GM23248 (cell line): ENCODE data around the gene FOXN1. TPM values are rescaled to one million over a fixed set of nuclear protein-coding genes. Genes with fewer than 3 reads are reported as not detected.

Source experiments
- DNase-seq: peaks from one replicate; pipeline ENCODE4 v3.0.0-alpha.2; 2015
- H2AFZ ChIP-seq: fragments of 200-600 bp; sonication (generic); 2 replicates; pipeline ENCODE4 v1.6.1; 2016; ENCODE audit warnings: antibody characterized with exemption
- H3F3A ChIP-seq: fragments of 200-600 bp; sonication (generic); 2 replicates; pipeline ENCODE4 v1.6.1; 2016; ENCODE audit warnings: mild to moderate bottlenecking, antibody characterized with exemption, mixed run types; ENCODE audit not compliant: insufficient read depth
- H3K27ac ChIP-seq: fragments of 200-600 bp; sonication (generic); 2 replicates; pipeline ENCODE4 v1.5.1; 2016; ENCODE audit warnings: mild to moderate bottlenecking
- H3K27me3 ChIP-seq: fragments of 200-600 bp; sonication (generic); replicated peaks from 2 replicates; pipeline ENCODE4 v1.6.1; 2016; ENCODE audit warnings: mild to moderate bottlenecking; ENCODE audit not compliant: insufficient read depth
- H3K36me3 ChIP-seq: fragments of 200-600 bp; sonication (generic); 2 replicates; pipeline ENCODE4 v1.6.1; 2016; ENCODE audit warnings: low read depth, mild to moderate bottlenecking
- H3K4me1 ChIP-seq: fragments of 200-600 bp; sonication (generic); 2 replicates; pipeline ENCODE4 v1.6.1; 2016; ENCODE audit warnings: mild to moderate bottlenecking; ENCODE audit not compliant: insufficient read depth
- H3K4me2 ChIP-seq: fragments of 200-600 bp; sonication (generic); one replicate; pipeline ENCODE4 v1.6.1; 2016; ENCODE audit warnings: mild to moderate bottlenecking; ENCODE audit not compliant: unreplicated experiment
- H3K4me3 ChIP-seq: fragments of 200-600 bp; sonication (generic); 2 replicates; pipeline ENCODE4 v1.5.1; 2016; ENCODE audit warnings: mild to moderate bottlenecking
- H3K79me2 ChIP-seq: fragments of 200-600 bp; sonication (generic); 2 replicates; pipeline ENCODE4 v1.6.1; 2016; ENCODE audit warnings: mild to moderate bottlenecking; ENCODE audit not compliant: insufficient read depth
- H3K9ac ChIP-seq: fragments of 200-600 bp; sonication (generic); 2 replicates; pipeline ENCODE4 v1.6.1; 2016; ENCODE audit warnings: mild to moderate bottlenecking
- H3K9me2 ChIP-seq: fragments of 200-600 bp; sonication (generic); 2 replicates; pipeline ENCODE4 v1.6.1; 2016; ENCODE audit warnings: mixed run types, mild to moderate bottlenecking, moderate library complexity; ENCODE audit not compliant: insufficient read depth
- H3K9me3 ChIP-seq: fragments of 200-600 bp; sonication (generic); one replicate; pipeline ENCODE4 v1.6.1; 2017; ENCODE audit warnings: low read depth
- H4K20me1 ChIP-seq: fragments of 200-600 bp; sonication (generic); 2 replicates; pipeline ENCODE4 v1.6.0; 2016; ENCODE audit not compliant: insufficient read depth
- EZH2 ChIP-seq: fragments of 200-600 bp; sonication (generic); IDR thresholded peaks from 2 replicates; pipeline ENCODE4 v1.6.1; 2018; ENCODE audit warnings: antibody characterized with exemption, mild to moderate bottlenecking; ENCODE audit not compliant: insufficient read depth, poor library complexity, severe bottlenecking
- EZH2phosphoT487 ChIP-seq: fragments of 200-600 bp; sonication (generic); IDR thresholded peaks from 2 replicates; pipeline ENCODE4 v1.6.1; 2018; ENCODE audit warnings: antibody characterized with exemption, moderate library complexity, mild to moderate bottlenecking, low read depth; ENCODE audit not compliant: insufficient read depth
- WGBS, 2 experiments: methylation state at CpG; one replicate each; pipeline ENCODE4 v1.1.6; 2015 to 2017; ENCODE audit warnings: low lambda C conversion rate in 2 of 2, low coverage in 1 of 2; ENCODE audit errors: missing lambda C conversion rate in 2 of 2; 5-methylcytosine and 5-hydroxymethylcytosine counted together
- in situ Hi-C: fragments of 300-500 bp; cut with MboI; formaldehyde crosslinking; loops from 2 replicates; pipeline ENCODE4 v1.15.0; 2020
- polyA plus RNA-seq: library from polyadenylated mRNA; unstranded; fragments of >200 nt; fragmentation: Nextera tagmentation; extraction: Ambion mirVana; gene quantifications from 2 replicates; pipeline ENCODE4 v1.2.1, GENCODE V29; 2016
- total RNA-seq: library from RNA; depleted of rRNA; stranded (reverse); fragments of >200 nt; shearing (Covaris generic); gene quantifications from 2 replicates; pipeline ENCODE4 v1.2.3, GENCODE V29; 2014

The FOXN1 gene
- total and polyA plus RNA-seq, 2 experiments from 2014 or later: not detected

GRCh38 chr17:28540231-28540630 lies 34.1 kb downstream of the FOXN1 start:
- Histone ChIP-seq H3K79me2 (no peaks in the 10 kb centered on the region), H3K4me2 (no peak overlapping the region), H4K20me1 (no peaks in the 10 kb centered on the region), H3K9ac (no peak overlapping the region), H2AFZ (no peak overlapping the region), H3K27ac (no peak overlapping the region), H3F3A (no peaks in the 10 kb centered on the region), H3K36me3 (no peaks in the 10 kb centered on the region), H3K9me3 (no peaks in the 10 kb centered on the region), H3K27me3 (no peaks in the 10 kb centered on the region), H3K9me2 (no peaks in the 10 kb centered on the region), H3K4me1 (no peaks in the 10 kb centered on the region), H3K4me3 (no peak overlapping the region)
- 70 to 83% methylated on average over 4 of the region's 4 CpGs for WGBS, 2 experiments
- DNase-seq: no peak
- in situ Hi-C loops: no loop called here
- TF ChIP-seq EZH2 (no peak), EZH2phosphoT487 (no peak)

DNA sequence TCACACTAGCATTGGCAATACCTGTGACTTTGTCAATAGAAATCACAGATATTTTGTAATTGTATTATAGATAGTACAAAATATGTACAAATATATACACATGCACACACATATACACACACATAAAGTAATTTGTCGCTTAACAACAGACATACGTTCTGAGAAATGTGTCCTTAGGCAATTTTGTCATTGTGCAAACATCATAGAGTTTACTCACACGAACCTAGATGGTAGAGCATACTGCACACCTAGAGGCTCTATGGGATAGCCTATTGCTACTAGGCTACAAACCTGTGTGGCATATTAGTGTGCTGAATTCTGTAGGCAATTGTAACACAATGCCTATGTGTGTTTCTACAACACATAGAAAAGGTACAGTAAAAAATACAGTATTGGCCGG lies 35.3 kb downstream of the FOXN1 start:
- H3K9ac ChIP-seq: no peak overlapping the region
- H3F3A ChIP-seq: no peaks in the 10 kb centered on the region
- in situ Hi-C loops: no loop called here
- no peaks in the 10 kb centered on the region for H3K27me3 ChIP-seq
- no peak overlapping the region for H2AFZ ChIP-seq
- no peaks in the 10 kb centered on the region for H3K79me2 ChIP-seq
- no peak for DNase-seq
- no peaks in the 10 kb centered on the region for H3K36me3 ChIP-seq
- H3K4me2 ChIP-seq: no peak overlapping the region
- H4K20me1 ChIP-seq: no peaks in the 10 kb centered on the region
- no peaks in the 10 kb centered on the region for H3K9me3 ChIP-seq
- no peak overlapping the region for H3K4me3 ChIP-seq
- H3K27ac ChIP-seq: no peak overlapping the region
- WGBS, 2 experiments: 64 to 78% methylated on average over 4 of the region's 4 CpGs
- H3K9me2 ChIP-seq: no peaks in the 10 kb centered on the region
- TF ChIP-seq EZH2 (no peak), EZH2phosphoT487 (no peak)
- no peaks in the 10 kb centered on the region for H3K4me1 ChIP-seq

GRCh38 chr17:28544402-28545140 lies 38.4 kb downstream of the FOXN1 start:
- Histone ChIP-seq H3K4me1 (no peaks in the 10 kb centered on the region), H3K4me3 (no peak overlapping the region), H3K27me3 (no peaks in the 10 kb centered on the region), H3K36me3 (no peaks in the 10 kb centered on the region), H2AFZ (no peak overlapping the region), H3K79me2 (no peaks in the 10 kb centered on the region), H3K4me2 (no peak overlapping the region), H3F3A (no peaks in the 10 kb centered on the region), H3K9me3 (no peaks in the 10 kb centered on the region), H3K9me2 (no peaks in the 10 kb centered on the region), H3K27ac (no peak overlapping the region), H4K20me1 (no peaks in the 10 kb centered on the region), H3K9ac (no peak overlapping the region)
- TF ChIP-seq EZH2 (no peak), EZH2phosphoT487 (no peak)
- WGBS, 2 experiments: 87 to 91% methylated on average over 4 of the region's 4 CpGs
- DNase-seq: no peak
- in situ Hi-C loops: no loop called here

GRCh38 chr17:28545141-28545503 lies 39.0 kb downstream of the FOXN1 start:
- Histone ChIP-seq H3K9me3 (no peaks in the 10 kb centered on the region), H4K20me1 (no peaks in the 10 kb centered on the region), H3K4me3 (no peak overlapping the region), H3K36me3 (no peaks in the 10 kb centered on the region), H2AFZ (no peak overlapping the region), H3K9ac (no peak overlapping the region), H3K4me1 (no peaks in the 10 kb centered on the region), H3K27me3 (no peaks in the 10 kb centered on the region), H3K27ac (no peak overlapping the region), H3K9me2 (no peaks in the 10 kb centered on the region), H3K4me2 (no peak overlapping the region), H3K79me2 (no peaks in the 10 kb centered on the region), H3F3A (no peaks in the 10 kb centered on the region)
- no peak for DNase-seq
- in situ Hi-C loops: no loop called here
- 55 to 68% methylated on average over 2 of the region's 2 CpGs for WGBS, 2 experiments
- TF ChIP-seq EZH2 (no peak), EZH2phosphoT487 (no peak)
